C4-2B (cell line): ENCODE results near the gene AP3D1.

ENCODE experiments used
- ZFX ChIP-seq: fragments of 450-650 bp; IDR thresholded peaks from 2 replicates; pipeline ENCODE4 v1.6.1; 2017
- TF ChIP-seq, protein P1 (sequence below): fragments of 450-650 bp; conservative IDR thresholded peaks from 2 replicates; pipeline ENCODE4 v1.5.1; 2017; ENCODE audit warnings: mild to moderate bottlenecking

DNA sequence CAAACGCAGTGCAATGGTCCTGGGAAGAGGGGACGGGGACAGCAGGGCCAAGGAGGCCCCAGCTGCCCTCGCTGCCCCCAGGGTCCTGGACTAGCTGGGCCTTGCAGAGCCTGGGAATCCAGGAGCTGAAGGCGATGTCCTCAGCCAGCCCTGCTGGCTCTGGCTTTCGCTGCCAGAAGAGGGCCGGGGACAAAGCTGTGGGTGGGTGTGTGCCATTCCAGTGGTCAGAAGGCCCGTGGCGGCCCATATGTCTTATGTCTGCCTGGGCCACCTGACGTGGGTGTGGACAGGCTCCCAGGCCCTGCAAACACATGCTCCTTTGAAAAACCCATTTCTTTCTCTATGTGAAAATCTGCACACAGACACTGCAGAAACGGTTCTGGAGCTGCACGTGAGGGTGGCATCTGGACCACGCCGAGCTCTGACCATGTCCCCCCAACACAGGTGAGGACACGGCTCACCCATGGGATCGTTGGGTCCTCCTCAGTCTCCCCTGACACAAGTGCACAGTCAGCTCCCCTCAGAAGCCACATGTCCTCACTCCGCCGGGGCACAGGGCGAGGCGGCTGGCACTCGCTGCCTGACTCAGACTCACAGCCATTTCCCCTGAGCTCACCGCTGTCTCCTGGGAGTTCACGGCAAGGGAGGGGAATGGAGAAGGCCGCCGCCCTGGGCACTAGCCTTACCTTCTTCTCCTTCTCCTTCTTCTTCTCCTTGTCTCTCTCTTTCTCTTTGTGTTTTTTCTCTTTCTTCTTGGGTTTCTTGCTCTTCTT is 37.7 kb downstream of the AP3D1 start:
- TF ChIP-seq, protein P1, sequence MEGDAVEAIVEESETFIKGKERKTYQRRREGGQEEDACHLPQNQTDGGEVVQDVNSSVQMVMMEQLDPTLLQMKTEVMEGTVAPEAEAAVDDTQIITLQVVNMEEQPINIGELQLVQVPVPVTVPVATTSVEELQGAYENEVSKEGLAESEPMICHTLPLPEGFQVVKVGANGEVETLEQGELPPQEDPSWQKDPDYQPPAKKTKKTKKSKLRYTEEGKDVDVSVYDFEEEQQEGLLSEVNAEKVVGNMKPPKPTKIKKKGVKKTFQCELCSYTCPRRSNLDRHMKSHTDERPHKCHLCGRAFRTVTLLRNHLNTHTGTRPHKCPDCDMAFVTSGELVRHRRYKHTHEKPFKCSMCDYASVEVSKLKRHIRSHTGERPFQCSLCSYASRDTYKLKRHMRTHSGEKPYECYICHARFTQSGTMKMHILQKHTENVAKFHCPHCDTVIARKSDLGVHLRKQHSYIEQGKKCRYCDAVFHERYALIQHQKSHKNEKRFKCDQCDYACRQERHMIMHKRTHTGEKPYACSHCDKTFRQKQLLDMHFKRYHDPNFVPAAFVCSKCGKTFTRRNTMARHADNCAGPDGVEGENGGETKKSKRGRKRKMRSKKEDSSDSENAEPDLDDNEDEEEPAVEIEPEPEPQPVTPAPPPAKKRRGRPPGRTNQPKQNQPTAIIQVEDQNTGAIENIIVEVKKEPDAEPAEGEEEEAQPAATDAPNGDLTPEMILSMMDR: no peak
- TF ChIP-seq ZFX: no peak
